Adrenal gland (tissue), 5 donors: ENCODE data around the gene KIF5C.

Source experiments
- CTCF ChIP-seq, 6 experiments: fragments of 450-650 bp in 4 of 6; fragments of 200-600 bp in 2 of 6; sonication (generic) in 1 of 6; IDR thresholded peaks; 1 replicate in 5 of 6; 2 replicates in 1 of 6; pipeline versions ENCODE4 v1.5.1 to v1.8.0; 2016 to 2021; ENCODE audit warnings: antibody characterized with exemption in 6 of 6, mild to moderate bottlenecking in 2 of 6, moderate library complexity in 1 of 6
- POLR2A ChIP-seq, 2 donors: fragments of 450-650 bp; IDR thresholded peaks; one replicate each; pipeline ENCODE4 v1.6.1; 2017; ENCODE audit warnings: antibody characterized with exemption in 2 of 2, mild to moderate bottlenecking in 2 of 2, moderate library complexity in 1 of 2
- donor health status: DM: no; HTN: no; CAD: no.

GRCh38 chr2:148966438-148966758 is 91.4 kb downstream of the KIF5C start:
- TF ChIP-seq CTCF (IDR thresholded peaks at IDR 0.05), result no peak
- TF ChIP-seq POLR2A (IDR thresholded peaks at IDR 0.05), result no peak
